Measurements from ENCODE around the gene IFRD1.

- TF ChIP-seq POLR2A (IDR thresholded peaks at IDR 0.05) (no peak), CTCF (IDR thresholded peaks at IDR 0.05) (no peak)
These were observed 73.6 kb downstream of the IFRD1 start for GRCh38 chr7:112523871-112524270.
